ENCODE measurements around the gene DNAH3.

- no peak for TF ChIP-seq CTCF (IDR thresholded peaks at IDR 0.05)
- TF ChIP-seq SP1 (CRISPR knock-in tag; conservative IDR thresholded peaks at IDR 0.05), result no peak
- no peak for TF ChIP-seq PREB (CRISPR knock-in tag; IDR thresholded peaks at IDR 0.05; ENCODE audit: borderline replicate concordance)
- no peak for TF ChIP-seq ESRRA (CRISPR knock-in tag; IDR thresholded peaks at IDR 0.05; ENCODE audit: borderline replicate concordance)
- no peak for TF ChIP-seq TEAD1 (CRISPR knock-in tag; IDR thresholded peaks at IDR 0.05)
- no peak for TF ChIP-seq HMGXB4 (CRISPR knock-in tag; IDR thresholded peaks at IDR 0.05)
- TF ChIP-seq NR2C2 (CRISPR knock-in tag; IDR thresholded peaks at IDR 0.05), result no peak
- no peak for TF ChIP-seq ZNF232 (CRISPR knock-in tag; IDR thresholded peaks at IDR 0.05)
These were observed 33.1 kb downstream of the DNAH3 start for GRCh38 chr16:21117567-21117966.
